ENCODE measurements around the gene SIRT2. TPM values are rescaled to one million over a fixed set of nuclear protein-coding genes. Genes with fewer than 3 reads are reported as not detected.
A peak's percentile ranks its signal among the peaks of the same experiment; 100 is the strongest.

Gene SIRT2
- polyA plus RNA-seq, 1 experiment: 45.5 TPM

GRCh38 chr19:38920602-38921419 is 21.4 kb upstream of the SIRT2 start:
- H3K27me3 ChIP-seq (ENCODE audit: control insufficient read depth, insufficient read depth, low read length): no peaks in the 10 kb centered on the region
- no peak overlapping the region for H3K4me3 ChIP-seq (ENCODE audit: low read depth, low read length)
- H3K27ac ChIP-seq (ENCODE audit: low read depth, low read length): no peak overlapping the region
- H3K9me3 ChIP-seq (ENCODE audit: control insufficient read depth, insufficient read depth, low read length): no peaks in the 10 kb centered on the region; the same call in 1 of the 2 replicates
- CTCF ChIA-PET: no interaction called here
- POLR2A ChIA-PET: interaction anchor here (1.7 kb wide), 1 partner anchor 21 kb away, joined by 5 read pairs; the partner anchor contains the start of genes NFKBIB and SIRT2
- no peak for TF ChIP-seq CTCF (IDR thresholded peaks at IDR 0.05; ENCODE audit: low read depth, low read length)
- DNase-seq (ENCODE audit: low read depth, low spot score): no peak

GRCh38 chr19:38919837-38920601 is 20.6 kb upstream of the SIRT2 start:
- Histone ChIP-seq H3K27me3 (ENCODE audit: control insufficient read depth, insufficient read depth, low read length) (no peaks in the 10 kb centered on the region), H3K4me3 (ENCODE audit: low read depth, low read length) (no peak overlapping the region), H3K9me3 (ENCODE audit: control insufficient read depth, insufficient read depth, low read length) (no peaks in the 10 kb centered on the region; the same call in 1 of the 2 replicates), H3K27ac (ENCODE audit: low read depth, low read length) (no peak overlapping the region)
- ChIA-PET CTCF (interaction anchor here (0.6 kb wide), 1 partner anchor 11 kb away, joined by 3 read pairs; the partner anchor contains the start of genes MRPS12 and SARS2), POLR2A (no interaction called here)
- DNase-seq (ENCODE audit: low read depth, low spot score): no peak
- no peak for TF ChIP-seq CTCF (IDR thresholded peaks at IDR 0.05; ENCODE audit: low read depth, low read length)

- POLR2A ChIA-PET: no interaction called here
- Histone ChIP-seq H3K4me3 (ENCODE audit: low read depth, low read length) (no peak overlapping the region), H3K27ac (ENCODE audit: low read depth, low read length) (no peak overlapping the region), H3K27me3 (ENCODE audit: control insufficient read depth, insufficient read depth, low read length) (no peaks in the 10 kb centered on the region), H3K9me3 (ENCODE audit: control insufficient read depth, insufficient read depth, low read length) (no peaks in the 10 kb centered on the region; the same call in 1 of the 2 replicates)
- DNase-seq (ENCODE audit: low read depth, low spot score): no peak
- TF ChIP-seq CTCF (IDR thresholded peaks at IDR 0.05; ENCODE audit: low read depth, low read length): no peak
- CTCF ChIA-PET: interaction anchor here (2.9 kb wide), 1 partner anchor 12 kb away, joined by 17 read pairs; the partner anchor contains the start of genes MRPS12 and SARS2
Measured at GRCh38 chr19:38918526-38918925, 19.1 kb upstream of the SIRT2 start.

- CTCF ChIA-PET: interaction anchor here (2.9 kb wide), 1 partner anchor 12 kb away, joined by 17 read pairs; the partner anchor contains the start of genes MRPS12 and SARS2
- Histone ChIP-seq H3K4me3 (ENCODE audit: low read depth, low read length) (no peak overlapping the region), H3K9me3 (ENCODE audit: control insufficient read depth, insufficient read depth, low read length) (no peaks in the 10 kb centered on the region; the same call in 1 of the 2 replicates), H3K27ac (ENCODE audit: low read depth, low read length) (no peak overlapping the region), H3K27me3 (ENCODE audit: control insufficient read depth, insufficient read depth, low read length) (no peaks in the 10 kb centered on the region)
- no peak for DNase-seq (ENCODE audit: low read depth, low spot score)
- POLR2A ChIA-PET: no interaction called here
- TF ChIP-seq CTCF (IDR thresholded peaks at IDR 0.05; ENCODE audit: low read depth, low read length): 0 out of 2 replicates have a peak, but pooled peaks have one; percentile 16
Measured at GRCh38 chr19:38917921-38918491, 18.6 kb upstream of the SIRT2 start.

All from AG04450 (cell line).